GM18507 (cell line): ENCODE data around the gene CIROP.

Source experiments
- DNase-seq: peaks from one replicate; pipeline ENCODE4 v3.0.0; 2011; ENCODE audit warnings: low read depth; ENCODE audit not compliant: insufficient read length; ENCODE audit errors: extremely low spot score
- FAIRE-seq: peaks from 2 replicates; lab custom pipeline; 2011; peaks lifted over from hg19 to GRCh38; lab: Jason Lieb, UNC

The CIROP gene, protein sequence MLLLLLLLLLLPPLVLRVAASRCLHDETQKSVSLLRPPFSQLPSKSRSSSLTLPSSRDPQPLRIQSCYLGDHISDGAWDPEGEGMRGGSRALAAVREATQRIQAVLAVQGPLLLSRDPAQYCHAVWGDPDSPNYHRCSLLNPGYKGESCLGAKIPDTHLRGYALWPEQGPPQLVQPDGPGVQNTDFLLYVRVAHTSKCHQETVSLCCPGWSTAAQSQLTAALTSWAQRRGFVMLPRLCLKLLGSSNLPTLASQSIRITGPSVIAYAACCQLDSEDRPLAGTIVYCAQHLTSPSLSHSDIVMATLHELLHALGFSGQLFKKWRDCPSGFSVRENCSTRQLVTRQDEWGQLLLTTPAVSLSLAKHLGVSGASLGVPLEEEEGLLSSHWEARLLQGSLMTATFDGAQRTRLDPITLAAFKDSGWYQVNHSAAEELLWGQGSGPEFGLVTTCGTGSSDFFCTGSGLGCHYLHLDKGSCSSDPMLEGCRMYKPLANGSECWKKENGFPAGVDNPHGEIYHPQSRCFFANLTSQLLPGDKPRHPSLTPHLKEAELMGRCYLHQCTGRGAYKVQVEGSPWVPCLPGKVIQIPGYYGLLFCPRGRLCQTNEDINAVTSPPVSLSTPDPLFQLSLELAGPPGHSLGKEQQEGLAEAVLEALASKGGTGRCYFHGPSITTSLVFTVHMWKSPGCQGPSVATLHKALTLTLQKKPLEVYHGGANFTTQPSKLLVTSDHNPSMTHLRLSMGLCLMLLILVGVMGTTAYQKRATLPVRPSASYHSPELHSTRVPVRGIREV

DNA sequence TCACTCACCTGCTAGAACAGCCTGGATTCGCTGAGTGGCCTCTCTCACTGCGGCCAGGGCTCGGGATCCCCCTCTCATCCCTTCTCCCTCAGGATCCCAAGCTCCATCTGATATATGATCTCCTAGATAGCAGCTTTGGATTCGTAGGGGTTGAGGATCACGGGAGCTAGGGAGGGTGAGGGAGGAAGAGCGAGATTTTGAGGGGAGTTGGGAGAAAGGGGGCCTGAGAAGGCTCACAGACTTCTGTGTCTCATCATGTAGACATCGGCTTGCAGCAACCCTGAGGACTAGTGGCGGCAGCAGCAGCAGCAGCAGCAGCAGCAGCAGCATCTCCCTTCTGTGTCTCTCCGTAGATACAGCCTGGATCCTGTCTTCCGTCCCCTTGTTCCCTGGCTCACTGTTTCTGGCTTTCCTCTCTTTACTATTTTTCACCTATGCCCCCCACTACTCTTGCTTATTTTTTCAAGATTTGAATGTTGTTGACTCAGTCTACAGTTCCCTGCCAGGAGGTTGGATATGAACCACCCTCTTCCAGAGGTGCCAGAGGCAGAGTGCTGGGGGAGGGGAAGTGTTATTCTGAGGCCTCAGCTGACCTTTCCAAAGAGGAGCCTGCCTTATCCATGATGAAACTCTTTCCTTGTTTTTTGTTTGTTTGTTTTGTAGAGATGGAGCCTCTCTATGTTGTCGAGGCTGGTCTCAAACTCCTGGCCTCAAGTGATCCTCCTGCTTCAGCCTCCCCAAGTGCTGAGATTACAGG lies at the start of gene CIROP:
Gene CIROP (minus strand): TSS at position 399 of the 757 bp plus-strand sequence. CDS start 69 bp downstream, at position 330.
- FAIRE-seq, result no peak
- DNase-seq, result no peak

DNA sequence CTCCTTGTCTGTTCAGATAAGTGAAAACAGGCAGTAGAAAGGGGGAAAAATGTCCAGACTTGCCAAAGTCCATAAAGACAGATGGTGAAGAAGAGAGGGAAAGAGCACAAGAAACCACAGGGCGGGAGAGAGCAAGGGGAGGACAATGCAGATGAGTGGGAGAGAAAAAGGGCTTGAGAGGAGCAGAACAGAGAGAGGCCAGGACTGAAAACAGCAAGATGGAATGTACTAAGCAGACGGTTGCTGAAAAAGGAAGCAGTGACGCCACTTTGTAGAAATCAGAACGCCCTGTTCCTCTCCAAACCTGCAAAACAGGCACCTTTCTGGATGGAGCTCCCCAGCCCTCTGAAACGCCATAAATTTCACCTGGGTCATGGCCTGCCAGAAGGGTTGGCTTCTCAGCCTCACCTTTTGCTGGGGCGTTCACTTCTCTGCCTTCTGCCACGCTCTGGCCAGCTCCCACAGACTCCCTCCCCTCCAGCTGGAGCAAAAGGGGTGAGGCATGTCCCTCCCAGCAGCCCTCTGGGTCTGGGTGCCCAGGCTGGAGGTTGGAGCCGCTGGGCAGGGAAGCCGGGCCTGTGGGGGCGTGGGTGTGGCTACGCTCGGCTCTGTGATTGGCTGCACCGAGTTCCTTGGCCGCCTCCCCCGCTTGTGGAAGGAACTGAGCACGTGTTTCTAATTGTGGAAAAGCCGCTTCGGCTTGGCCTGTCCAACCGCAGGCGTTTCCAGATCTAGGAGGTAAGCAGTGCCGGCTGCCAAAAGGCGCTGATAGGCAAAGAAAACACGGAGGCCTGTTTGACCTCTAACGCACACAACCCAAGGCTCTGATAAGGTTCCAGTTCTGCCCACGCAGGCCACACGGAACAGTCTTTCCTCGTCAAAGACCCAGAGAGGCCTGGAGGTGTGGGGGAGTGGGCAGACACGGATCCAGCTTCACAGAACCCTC lies 49.3 kb upstream of the CIROP start:
- DNase-seq, result no peak
- no peak for FAIRE-seq

DNA sequence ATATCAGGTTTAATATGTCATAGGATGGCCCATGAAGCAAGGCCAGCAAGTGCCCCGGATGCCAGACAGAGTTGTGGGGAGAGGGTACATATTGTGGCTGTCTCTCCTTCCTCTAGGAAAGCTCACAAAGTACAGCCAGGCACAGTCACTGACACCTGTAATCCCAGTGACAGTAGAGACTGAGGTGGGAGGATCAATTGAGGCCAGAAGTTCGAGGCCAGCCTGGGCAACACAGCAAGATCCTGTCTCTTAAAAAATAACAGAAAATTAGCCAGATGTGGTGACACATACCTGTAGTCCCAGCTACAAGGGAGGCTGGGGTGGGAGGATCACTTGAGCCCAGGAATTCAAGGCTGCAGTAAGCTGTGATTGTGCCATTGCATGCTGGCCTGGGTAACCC lies 46.6 kb upstream of the CIROP start:
- no peak for FAIRE-seq
- DNase-seq, result no peak

DNA sequence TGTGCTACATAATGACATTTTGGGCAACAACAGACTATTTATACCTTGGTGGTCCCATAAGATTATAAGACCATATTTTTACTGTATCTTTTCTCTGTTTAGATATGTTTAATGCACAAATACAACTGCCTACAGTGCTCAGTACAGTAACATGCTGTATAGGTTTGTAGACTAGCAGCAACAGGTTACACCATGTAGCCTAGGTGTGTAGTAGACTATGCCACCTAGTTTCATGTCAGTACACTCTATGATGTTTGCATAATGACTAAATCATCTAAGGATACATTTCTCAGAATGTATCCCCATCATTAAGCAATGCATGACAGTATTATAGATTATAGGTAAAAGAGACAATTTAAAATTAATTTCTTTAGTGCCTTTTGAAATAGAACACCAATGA lies 45.0 kb upstream of the CIROP start:
- DNase-seq (no peak), FAIRE-seq (no peak)

DNA sequence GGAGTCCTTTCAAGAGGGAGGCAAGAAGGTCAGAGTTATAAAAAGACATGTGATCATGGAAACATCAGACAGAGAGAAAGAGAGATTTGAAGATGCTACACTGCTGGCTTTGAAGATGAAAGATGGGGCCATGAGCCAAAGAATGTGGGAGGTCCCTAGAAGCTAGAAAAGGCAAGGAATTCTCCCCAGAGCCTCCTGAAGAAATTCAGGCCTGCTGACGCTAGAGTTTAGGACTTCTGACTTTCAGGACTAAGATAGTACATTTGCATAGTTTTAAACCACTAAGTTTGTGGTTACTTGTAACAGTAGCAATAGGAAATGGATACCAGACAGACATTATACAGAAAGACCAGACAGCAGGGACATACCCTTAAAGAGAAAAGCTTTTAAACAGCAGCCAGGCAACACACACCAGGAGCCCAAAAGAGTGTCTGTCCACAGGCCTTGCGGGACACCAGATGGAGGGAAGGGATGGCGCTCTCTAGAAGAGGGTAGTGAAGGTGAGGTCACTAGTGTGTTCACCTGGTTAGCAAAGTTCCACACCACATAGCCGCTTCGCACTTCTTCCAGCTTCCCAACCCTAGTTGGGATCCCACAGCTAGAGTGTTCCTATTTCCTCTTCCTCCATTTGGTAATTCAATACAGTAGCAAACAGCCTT lies 43.9 kb upstream of the CIROP start:
- DNase-seq, result no peak
- no peak for FAIRE-seq

DNA sequence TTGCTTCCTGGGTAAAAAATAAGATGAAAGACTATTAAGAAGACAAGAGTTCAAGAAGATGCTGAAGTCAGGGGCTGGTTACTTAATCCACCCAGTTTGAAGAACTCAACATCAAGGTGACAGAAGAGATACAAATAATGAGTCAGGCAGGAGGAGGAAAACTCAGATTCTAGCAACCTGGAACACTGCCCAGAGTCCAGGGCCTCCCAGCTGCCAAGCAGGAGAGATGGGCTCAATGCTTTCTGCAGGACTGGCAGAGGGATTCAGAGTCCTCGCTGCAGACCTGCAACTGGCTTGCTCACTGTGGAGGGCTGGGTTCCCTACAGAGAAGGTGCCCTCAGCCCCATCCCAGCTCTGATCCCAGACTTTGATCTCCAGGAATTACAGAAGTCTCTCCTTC lies 42.9 kb upstream of the CIROP start:
- DNase-seq, result no peak
- no peak for FAIRE-seq

DNA sequence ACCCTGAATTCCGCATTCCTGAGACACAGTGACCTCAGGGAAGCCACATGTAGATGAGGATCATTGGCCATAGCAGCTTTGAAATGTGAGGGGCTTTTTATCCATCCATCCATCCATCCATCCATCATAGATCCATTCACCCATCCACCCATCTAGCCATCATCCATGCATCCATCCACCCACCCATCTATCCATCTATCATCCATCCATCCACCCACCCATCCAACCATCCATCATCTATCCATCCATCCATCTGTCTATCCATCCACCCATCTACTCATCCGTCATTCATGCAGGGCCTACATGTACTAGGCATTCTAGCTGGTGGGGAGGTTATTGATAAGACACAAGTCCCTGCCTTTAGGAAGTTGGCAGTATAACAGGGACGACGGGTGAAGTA lies 42.2 kb upstream of the CIROP start:
- FAIRE-seq (no peak), DNase-seq (no peak)

DNA sequence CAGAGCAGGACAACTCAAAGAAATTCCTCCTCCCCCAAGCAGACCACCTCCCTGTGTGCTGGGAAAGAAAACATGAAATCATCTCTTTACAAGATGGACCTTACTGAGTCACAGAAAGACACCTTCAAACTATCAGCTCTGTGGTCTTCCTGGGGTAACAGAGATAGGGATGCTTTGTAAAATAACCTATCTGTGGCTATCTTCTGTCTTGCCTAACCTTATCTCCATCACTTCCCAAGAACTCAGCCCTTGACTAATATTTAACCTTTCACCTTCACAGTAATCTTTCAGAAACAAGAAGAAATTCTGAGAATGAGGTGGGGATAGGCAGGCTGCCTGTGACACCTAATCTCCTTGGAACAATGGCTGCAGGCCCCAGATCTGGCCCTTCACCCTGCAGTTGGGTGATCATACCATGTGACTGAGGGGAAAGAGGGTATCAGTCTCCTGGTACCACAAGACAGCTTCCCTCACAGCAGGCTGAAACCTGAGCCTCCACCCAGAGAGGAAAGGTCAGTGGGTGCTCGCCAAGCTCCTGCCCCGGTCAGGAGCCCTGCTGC lies 41.6 kb upstream of the CIROP start:
- DNase-seq (no peak), FAIRE-seq (no peak)

DNA sequence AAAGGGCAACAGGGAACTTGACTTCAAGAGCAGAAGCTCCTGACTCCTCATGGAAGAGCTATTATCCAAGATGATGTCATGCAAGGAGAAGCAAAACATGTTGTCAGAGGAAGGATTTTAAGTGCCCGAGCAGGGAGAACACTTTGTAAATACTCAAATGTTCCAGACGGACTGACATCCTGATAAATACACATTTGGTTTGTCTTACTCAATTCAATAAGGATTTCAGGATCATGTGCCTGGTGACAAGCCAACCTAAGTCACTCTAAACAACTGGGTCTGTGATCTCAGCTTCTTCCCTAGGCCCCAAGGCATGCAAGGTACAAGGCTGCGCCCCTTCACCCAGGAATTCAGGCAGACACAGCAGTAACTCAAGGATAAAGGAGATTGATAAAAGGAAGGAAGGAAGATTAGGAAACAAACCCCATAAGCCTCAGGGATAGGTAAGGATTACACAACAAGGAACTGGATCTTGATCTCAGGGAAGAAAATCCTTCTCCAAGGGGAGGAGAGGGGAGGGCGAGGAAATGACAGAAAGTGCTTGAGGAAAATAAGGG lies 41.1 kb upstream of the CIROP start:
- FAIRE-seq, result no peak

DNA sequence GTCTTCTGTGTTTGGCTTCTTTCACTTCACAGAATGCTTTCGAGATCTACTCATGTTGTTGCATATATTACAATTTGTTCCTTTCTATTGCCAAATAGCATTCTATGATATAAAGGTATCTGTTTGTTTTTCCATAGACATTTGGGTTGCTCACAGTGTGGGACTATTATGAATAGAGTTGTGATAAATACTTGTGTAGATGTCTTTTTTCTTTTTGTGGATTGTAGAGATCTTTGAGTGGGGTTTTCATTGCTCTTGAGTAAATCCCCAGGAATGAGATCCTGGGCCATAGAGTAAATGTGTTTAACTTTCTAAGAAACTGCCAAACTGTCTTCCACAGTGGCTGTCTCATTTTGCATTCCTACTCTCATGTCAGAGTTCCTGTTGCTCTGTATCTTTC lies 39.1 kb upstream of the CIROP start:
- DNase-seq, result no peak
- no peak for FAIRE-seq

More for the DNA sequence above, 41.1 kb upstream of the CIROP start:
- DNase-seq, result no peak

DNA sequence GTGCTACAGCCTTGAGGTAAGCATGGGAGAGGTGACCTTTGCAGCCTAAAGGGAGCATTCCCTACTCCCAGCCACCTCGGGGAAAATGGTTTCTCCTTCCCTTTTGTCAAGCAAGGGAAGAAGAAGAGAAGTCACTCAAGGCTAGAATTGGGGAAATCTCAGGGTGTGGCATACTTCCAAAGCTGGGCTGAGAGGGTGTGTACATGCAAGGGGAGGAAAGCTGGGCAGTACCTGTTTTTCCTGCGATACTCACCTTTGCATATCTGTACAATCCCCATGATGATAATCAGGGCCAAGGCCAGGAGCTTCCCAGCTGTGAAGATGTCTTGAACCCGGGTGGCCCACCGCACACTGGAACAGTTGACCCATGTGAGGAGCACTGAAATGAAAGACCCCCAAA lies 38.0 kb upstream of the CIROP start:
- FAIRE-seq (no peak), DNase-seq (no peak)

DNA sequence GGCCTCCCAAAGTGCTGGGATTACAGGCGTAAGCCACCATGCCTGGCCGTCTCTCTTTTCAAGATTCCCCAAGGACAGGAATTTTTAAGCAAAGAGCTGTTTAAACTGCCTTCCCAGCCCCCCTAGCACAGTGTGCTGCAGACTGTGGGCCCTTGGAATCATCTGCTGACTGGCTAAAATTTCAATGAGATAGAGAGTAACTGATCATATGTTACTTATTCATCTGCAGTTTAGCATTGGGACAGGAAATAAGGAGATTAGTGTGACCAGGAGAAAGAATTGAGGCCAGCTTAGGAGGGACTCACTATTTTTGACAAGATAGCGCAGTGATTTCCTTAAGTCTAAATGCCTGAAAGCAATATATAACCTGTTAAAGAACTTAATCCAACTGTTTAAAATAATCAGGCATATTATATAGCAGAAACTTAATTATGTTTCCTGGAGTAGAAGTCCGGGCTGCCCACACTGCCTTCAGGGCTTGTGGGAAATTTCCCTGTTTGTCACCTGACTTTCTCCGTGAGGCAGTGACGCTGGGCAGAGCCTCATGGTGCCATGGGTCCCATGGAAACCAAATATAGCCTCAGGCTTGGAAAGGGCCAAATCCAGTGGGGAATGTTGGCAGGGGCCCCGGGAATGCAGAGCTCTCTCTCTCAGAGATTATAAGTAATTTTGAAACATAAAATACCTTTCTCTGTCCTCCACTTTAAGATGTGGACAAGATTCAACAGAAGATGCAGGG lies 37.1 kb upstream of the CIROP start:
- FAIRE-seq (no peak), DNase-seq (no peak)

DNA sequence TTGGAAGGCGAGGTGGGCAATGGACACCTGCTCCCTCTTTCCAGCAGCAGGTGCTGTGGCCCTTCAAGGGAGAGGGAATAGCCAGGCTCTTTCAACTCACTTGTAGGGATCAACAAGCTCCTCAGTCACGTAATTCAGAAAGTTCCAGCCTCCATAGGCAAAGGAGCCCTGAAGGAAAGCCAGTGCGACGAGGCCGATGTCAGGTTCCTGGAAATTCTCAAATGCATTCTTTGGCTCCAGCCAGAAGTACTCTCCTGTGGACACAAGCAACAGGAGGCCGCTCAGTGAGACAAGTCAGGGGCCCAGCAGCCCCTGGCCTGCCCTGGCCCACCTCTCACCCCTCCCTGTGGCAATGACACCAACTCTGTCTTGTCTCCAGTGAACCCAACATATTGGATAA lies 35.6 kb upstream of the CIROP start:
- no peak for FAIRE-seq
- no peak for DNase-seq

DNA sequence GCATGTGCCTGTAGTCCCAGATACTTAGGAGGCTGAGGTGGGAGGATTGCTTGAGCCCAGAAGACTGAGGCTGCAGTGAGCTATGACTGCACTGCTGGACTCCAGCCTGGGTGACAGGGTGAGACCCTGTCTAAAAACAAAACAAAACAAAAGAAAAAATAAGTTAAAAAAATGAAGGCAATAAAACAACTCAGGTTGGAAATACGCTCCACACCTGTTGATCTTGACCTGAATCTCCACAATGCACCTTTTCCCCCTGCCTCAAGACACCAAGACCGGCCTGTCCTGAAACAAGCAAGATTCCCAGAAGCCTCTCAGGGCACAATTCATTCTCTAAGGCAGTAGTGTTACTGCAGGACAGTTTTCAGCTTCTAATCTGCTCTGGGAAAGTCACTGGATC lies 35.1 kb upstream of the CIROP start:
- no peak for FAIRE-seq
- no peak for DNase-seq

DNA sequence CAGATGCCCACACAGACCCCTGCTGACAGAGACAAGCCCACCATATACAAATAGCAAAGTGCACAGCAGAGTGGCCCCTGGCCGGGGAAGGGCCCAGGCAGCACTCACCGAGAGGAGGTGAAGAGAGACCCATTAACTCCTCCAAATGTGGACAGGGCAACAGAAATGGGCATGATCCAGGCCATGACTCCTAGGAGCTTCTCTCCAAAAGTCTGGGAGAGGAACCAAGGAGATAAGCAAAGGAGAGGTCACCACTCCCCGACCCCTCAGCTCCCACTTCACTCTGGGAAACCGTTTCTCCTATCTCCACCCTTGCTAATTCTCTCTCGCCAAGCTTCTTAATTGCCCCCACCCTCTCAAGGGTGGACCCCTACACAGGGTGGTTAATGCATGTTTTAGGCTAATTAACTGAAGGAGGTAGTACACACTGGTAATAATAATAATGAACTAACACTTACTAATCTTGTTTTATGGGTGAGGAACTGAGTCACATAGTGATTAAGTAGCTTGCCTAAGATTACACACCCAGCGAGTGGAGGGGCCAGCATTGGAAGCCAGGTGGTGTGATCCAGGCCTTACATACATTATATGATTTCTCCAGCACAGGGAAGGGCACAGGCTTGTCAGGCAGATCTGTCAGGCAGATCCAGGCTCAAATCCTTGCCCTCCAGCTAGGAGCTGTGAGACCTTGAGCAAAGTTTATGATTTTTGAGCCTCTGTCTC lies 33.2 kb upstream of the CIROP start:
- DNase-seq (no peak), FAIRE-seq (no peak)

DNA sequence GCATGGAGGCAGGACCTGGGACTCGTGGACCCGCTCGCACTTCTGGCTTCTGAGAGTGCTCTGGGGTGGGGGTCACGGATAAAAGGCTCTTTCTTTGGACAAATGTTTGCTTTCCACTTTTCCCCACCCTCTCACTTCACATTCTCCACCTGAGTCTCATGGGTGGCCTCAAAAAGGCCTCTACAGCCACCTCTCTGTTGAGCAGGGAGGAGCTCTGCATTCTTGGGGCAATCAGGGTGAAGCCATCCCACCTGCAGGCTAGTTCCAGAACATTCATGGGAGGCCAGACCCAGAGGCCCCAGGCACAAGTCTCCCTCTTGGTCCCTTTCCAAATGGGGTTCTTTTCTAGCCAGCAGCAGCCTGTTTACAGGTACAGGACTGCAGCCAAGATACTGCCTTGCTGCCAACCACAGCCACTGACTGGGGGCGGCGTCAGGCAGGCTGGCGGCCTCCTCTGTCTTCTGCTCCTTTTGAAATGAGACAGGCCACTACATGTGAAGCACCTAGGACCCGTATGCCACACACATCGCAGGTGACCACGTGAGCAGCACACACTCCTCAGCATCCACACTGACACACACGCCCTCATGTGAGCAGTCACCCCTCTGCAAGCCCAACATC lies 32.5 kb upstream of the CIROP start:
- DNase-seq (no peak), FAIRE-seq (no peak)
